ENCODE results near the gene HSPA6.

Gene HSPA6

DNA sequence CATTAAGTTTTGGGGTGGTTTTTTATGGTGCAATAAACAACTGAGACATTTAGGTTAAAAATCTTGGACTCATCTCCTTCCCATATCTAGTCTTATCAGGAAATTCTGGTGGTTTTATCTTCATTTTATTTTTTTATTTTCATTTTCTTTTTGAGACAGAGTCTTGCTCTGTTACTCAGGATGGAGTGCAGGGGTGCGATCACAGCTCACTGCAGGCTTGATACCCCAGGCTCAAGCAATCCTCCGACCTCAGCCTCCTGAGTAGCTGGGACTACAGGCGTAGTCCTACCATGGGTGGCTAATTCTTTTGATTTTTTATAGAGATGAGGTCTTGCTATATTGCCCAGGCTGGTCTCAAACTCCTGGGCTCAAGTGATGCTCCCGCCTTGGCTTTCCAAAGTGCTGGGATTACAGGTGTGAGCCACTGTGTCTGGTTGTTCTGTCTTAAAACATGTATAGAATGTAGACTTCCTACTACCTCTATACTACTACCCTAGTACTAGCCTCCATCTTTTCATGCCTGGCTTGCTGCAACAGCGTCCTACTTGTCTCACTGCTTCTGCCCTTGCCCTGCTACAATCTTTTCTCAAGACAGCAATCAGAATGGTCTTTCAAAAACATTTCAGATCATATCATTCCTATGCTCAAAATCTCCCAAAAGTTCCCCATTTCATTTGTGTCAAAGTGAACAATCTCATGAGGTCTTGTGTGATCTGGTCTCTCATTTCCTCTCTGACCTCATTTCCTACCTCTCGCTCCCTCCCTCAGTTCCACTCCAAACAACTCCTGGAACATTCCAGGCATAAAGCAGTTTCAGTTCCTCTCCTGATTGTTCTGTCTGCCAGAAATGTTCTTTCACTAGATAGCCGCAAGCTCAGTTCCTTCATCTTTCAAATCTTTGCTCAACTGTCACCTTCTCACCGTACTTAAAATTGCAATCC is 25.0 kb upstream of the HSPA6 start:
- no peak for DNase-seq (ENCODE audit: low spot score)
- H3K4me3 ChIP-seq (ENCODE audit: severe bottlenecking), result no peak overlapping the region
- no peak for ATAC-seq (ENCODE audit: low read depth)
- H3K27ac ChIP-seq (ENCODE audit: poor library complexity, severe bottlenecking), result no peak overlapping the region
- H3K4me1 ChIP-seq (ENCODE audit: insufficient read depth, poor library complexity, severe bottlenecking), result no peaks in the 10 kb centered on the region
- no peaks in the 10 kb centered on the region for H3K36me3 ChIP-seq (ENCODE audit: low read depth)
- no peaks in the 10 kb centered on the region for H3K9me3 ChIP-seq (ENCODE audit: severe bottlenecking)
- H3K27me3 ChIP-seq (ENCODE audit: insufficient read depth, poor library complexity, severe bottlenecking), result no peaks in the 10 kb centered on the region
- no peak for TF ChIP-seq CTCF (IDR thresholded peaks at IDR 0.05; ENCODE audit: poor library complexity, severe bottlenecking)

GRCh38 chr1:161501234-161501633 is 23.1 kb upstream of the HSPA6 start:
- Histone ChIP-seq H3K9me3 (ENCODE audit: severe bottlenecking) (no peaks in the 10 kb centered on the region), H3K36me3 (ENCODE audit: low read depth) (no peaks in the 10 kb centered on the region), H3K27ac (ENCODE audit: poor library complexity, severe bottlenecking) (no peak overlapping the region), H3K4me1 (ENCODE audit: insufficient read depth, poor library complexity, severe bottlenecking) (no peaks in the 10 kb centered on the region), H3K27me3 (ENCODE audit: insufficient read depth, poor library complexity, severe bottlenecking) (no peaks in the 10 kb centered on the region), H3K4me3 (ENCODE audit: severe bottlenecking) (no peak overlapping the region)
- no peak for DNase-seq (ENCODE audit: low spot score)
- no peak for ATAC-seq (ENCODE audit: low read depth)
- TF ChIP-seq CTCF (IDR thresholded peaks at IDR 0.05; ENCODE audit: poor library complexity, severe bottlenecking), result no peak

DNA sequence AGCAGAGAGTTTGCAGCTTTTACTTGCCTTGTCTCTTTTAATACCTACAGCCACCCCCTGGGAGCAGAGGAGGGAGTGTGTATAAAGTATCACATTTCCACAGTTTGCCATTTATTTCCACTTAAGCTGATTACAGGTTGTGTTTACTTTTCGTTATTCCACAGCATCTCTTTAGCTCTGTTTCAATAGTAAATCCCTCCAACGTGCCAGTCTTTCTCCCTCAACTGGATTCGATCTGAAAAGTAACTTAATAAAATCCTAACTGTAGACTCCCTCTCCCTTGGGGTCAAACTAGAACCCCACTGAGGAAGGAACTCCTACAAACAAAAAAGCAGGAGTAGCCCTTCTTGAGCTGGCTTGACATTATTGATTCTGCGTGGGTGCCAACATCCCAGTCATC is 22.2 kb upstream of the HSPA6 start:
- no peak overlapping the region for H3K4me3 ChIP-seq (ENCODE audit: severe bottlenecking)
- no peak for DNase-seq (ENCODE audit: low spot score)
- H3K27ac ChIP-seq (ENCODE audit: poor library complexity, severe bottlenecking), result no peak overlapping the region
- ATAC-seq (ENCODE audit: low read depth), result no peak
- no peak for TF ChIP-seq CTCF (IDR thresholded peaks at IDR 0.05; ENCODE audit: poor library complexity, severe bottlenecking)
- H3K4me1 ChIP-seq (ENCODE audit: insufficient read depth, poor library complexity, severe bottlenecking), result no peaks in the 10 kb centered on the region
- no peaks in the 10 kb centered on the region for H3K36me3 ChIP-seq (ENCODE audit: low read depth)
- H3K27me3 ChIP-seq (ENCODE audit: insufficient read depth, poor library complexity, severe bottlenecking), result no peaks in the 10 kb centered on the region
- H3K9me3 ChIP-seq (ENCODE audit: severe bottlenecking), result no peaks in the 10 kb centered on the region

- no peaks in the 10 kb centered on the region for H3K36me3 ChIP-seq (ENCODE audit: low read depth)
- no peak for DNase-seq (ENCODE audit: low spot score)
- H3K4me3 ChIP-seq (ENCODE audit: severe bottlenecking), result no peak overlapping the region
- no peaks in the 10 kb centered on the region for H3K27me3 ChIP-seq (ENCODE audit: insufficient read depth, poor library complexity, severe bottlenecking)
- no peak for TF ChIP-seq CTCF (IDR thresholded peaks at IDR 0.05; ENCODE audit: poor library complexity, severe bottlenecking)
- H3K9me3 ChIP-seq (ENCODE audit: severe bottlenecking), result no peaks in the 10 kb centered on the region
- H3K27ac ChIP-seq (ENCODE audit: poor library complexity, severe bottlenecking), result no peak overlapping the region
- no peak for ATAC-seq (ENCODE audit: low read depth)
- H3K4me1 ChIP-seq (ENCODE audit: insufficient read depth, poor library complexity, severe bottlenecking), result no peaks in the 10 kb centered on the region
Measured at GRCh38 chr1:161502641-161503393, 21.5 kb upstream of the HSPA6 start.
